HEK293 (cell line): ENCODE results near the gene CACNA1C.

Experiments
- MEIS1 ChIP-seq: sonication (generic); formaldehyde crosslinking; IDR thresholded peaks from 2 replicates; pipeline ENCODE4 v1.8.1; 2022; ENCODE audit warnings: missing genetic modification reagents, mild to moderate bottlenecking, borderline replicate concordance
- SETDB1 ChIP-seq: IDR thresholded peaks from one replicate; pipeline ENCODE4 v1.6.1; 2017; ENCODE audit warnings: mild to moderate bottlenecking, low read length, moderate library complexity, mixed read lengths; ENCODE audit not compliant: insufficient read length
- ZNF175 ChIP-seq: fragments of 450-650 bp; formaldehyde crosslinking; IDR thresholded peaks from 2 replicates; pipeline ENCODE4 v1.5.1; 2016; ENCODE audit warnings: missing biosample characterization, missing genetic modification characterization
- ZNF19 ChIP-seq: fragments of 450-650 bp; formaldehyde crosslinking; IDR thresholded peaks from 2 replicates; pipeline ENCODE4; 2016; ENCODE audit warnings: missing biosample characterization, missing genetic modification characterization, low read depth
- ZNF311 ChIP-seq: fragments of 450-650 bp; formaldehyde crosslinking; IDR thresholded peaks from 2 replicates; pipeline ENCODE4 v1.5.1; 2017; ENCODE audit warnings: missing biosample characterization, missing genetic modification characterization, borderline replicate concordance
- ZNF549 ChIP-seq: fragments of 450-650 bp; IDR thresholded peaks from 2 replicates; pipeline ENCODE4 v1.5.1; 2018; ENCODE audit warnings: missing biosample characterization, missing genetic modification characterization, mild to moderate bottlenecking, inconsistent platforms, moderate library complexity
- TF ChIP-seq, protein P1 (sequence below): fragments of 450-650 bp; formaldehyde crosslinking; IDR thresholded peaks from 2 replicates; pipeline ENCODE4 v1.5.1; 2016; ENCODE audit warnings: missing biosample characterization, missing genetic modification characterization
- TF ChIP-seq, protein P2 (sequence below): fragments of 450-650 bp; formaldehyde crosslinking; IDR thresholded peaks from 2 replicates; pipeline ENCODE4 v1.5.1; 2016; ENCODE audit warnings: missing biosample characterization, missing genetic modification characterization, low read depth
- TF ChIP-seq, protein P3 (sequence below): fragments of 450-650 bp; formaldehyde crosslinking; IDR thresholded peaks from 2 replicates; pipeline ENCODE4 v1.5.1; 2016; ENCODE audit warnings: missing biosample characterization, missing genetic modification characterization, borderline replicate concordance

DNA sequence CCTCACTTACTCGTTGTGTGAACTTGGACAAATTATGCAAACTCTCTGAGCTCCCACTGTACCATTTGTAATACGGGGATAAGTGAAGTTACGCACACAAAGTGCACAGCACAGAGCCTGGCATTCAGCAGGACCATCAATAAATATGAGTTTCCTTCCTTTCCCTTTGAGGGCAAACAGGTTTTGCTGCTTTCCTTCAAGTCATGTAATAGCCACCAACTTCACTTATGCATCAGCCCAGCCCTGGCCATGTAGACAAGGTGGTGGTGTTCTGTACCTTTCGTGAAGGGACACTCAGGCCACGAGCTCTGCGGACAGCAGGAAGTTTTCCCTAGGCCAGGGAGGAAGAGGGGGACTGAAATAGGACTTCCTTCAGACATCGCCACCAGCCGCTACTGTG lies 272.7 kb downstream of the CACNA1C start:
- TF ChIP-seq ZNF311 (no peak), SETDB1 (no peak), MEIS1 (CRISPR knock-in tag) (no peak), ZNF19 (no peak), ZNF549 (tag by site-specific recombination) (no peak), ZNF175 (tag by site-specific recombination) (no peak)
- TF ChIP-seq, protein P1, sequence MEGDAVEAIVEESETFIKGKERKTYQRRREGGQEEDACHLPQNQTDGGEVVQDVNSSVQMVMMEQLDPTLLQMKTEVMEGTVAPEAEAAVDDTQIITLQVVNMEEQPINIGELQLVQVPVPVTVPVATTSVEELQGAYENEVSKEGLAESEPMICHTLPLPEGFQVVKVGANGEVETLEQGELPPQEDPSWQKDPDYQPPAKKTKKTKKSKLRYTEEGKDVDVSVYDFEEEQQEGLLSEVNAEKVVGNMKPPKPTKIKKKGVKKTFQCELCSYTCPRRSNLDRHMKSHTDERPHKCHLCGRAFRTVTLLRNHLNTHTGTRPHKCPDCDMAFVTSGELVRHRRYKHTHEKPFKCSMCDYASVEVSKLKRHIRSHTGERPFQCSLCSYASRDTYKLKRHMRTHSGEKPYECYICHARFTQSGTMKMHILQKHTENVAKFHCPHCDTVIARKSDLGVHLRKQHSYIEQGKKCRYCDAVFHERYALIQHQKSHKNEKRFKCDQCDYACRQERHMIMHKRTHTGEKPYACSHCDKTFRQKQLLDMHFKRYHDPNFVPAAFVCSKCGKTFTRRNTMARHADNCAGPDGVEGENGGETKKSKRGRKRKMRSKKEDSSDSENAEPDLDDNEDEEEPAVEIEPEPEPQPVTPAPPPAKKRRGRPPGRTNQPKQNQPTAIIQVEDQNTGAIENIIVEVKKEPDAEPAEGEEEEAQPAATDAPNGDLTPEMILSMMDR (tag by site-specific recombination) = no peak
- TF ChIP-seq, protein P2, sequence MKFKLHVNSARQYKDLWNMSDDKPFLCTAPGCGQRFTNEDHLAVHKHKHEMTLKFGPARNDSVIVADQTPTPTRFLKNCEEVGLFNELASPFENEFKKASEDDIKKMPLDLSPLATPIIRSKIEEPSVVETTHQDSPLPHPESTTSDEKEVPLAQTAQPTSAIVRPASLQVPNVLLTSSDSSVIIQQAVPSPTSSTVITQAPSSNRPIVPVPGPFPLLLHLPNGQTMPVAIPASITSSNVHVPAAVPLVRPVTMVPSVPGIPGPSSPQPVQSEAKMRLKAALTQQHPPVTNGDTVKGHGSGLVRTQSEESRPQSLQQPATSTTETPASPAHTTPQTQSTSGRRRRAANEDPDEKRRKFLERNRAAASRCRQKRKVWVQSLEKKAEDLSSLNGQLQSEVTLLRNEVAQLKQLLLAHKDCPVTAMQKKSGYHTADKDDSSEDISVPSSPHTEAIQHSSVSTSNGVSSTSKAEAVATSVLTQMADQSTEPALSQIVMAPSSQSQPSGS = no peak
- TF ChIP-seq, protein P3, sequence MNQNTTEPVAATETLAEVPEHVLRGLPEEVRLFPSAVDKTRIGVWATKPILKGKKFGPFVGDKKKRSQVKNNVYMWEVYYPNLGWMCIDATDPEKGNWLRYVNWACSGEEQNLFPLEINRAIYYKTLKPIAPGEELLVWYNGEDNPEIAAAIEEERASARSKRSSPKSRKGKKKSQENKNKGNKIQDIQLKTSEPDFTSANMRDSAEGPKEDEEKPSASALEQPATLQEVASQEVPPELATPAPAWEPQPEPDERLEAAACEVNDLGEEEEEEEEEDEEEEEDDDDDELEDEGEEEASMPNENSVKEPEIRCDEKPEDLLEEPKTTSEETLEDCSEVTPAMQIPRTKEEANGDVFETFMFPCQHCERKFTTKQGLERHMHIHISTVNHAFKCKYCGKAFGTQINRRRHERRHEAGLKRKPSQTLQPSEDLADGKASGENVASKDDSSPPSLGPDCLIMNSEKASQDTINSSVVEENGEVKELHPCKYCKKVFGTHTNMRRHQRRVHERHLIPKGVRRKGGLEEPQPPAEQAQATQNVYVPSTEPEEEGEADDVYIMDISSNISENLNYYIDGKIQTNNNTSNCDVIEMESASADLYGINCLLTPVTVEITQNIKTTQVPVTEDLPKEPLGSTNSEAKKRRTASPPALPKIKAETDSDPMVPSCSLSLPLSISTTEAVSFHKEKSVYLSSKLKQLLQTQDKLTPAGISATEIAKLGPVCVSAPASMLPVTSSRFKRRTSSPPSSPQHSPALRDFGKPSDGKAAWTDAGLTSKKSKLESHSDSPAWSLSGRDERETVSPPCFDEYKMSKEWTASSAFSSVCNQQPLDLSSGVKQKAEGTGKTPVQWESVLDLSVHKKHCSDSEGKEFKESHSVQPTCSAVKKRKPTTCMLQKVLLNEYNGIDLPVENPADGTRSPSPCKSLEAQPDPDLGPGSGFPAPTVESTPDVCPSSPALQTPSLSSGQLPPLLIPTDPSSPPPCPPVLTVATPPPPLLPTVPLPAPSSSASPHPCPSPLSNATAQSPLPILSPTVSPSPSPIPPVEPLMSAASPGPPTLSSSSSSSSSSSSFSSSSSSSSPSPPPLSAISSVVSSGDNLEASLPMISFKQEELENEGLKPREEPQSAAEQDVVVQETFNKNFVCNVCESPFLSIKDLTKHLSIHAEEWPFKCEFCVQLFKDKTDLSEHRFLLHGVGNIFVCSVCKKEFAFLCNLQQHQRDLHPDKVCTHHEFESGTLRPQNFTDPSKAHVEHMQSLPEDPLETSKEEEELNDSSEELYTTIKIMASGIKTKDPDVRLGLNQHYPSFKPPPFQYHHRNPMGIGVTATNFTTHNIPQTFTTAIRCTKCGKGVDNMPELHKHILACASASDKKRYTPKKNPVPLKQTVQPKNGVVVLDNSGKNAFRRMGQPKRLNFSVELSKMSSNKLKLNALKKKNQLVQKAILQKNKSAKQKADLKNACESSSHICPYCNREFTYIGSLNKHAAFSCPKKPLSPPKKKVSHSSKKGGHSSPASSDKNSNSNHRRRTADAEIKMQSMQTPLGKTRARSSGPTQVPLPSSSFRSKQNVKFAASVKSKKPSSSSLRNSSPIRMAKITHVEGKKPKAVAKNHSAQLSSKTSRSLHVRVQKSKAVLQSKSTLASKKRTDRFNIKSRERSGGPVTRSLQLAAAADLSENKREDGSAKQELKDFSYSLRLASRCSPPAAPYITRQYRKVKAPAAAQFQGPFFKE (tag by site-specific recombination) = no peak
